ENCODE results near the gene CDCP2.

Gene CDCP2

DNA sequence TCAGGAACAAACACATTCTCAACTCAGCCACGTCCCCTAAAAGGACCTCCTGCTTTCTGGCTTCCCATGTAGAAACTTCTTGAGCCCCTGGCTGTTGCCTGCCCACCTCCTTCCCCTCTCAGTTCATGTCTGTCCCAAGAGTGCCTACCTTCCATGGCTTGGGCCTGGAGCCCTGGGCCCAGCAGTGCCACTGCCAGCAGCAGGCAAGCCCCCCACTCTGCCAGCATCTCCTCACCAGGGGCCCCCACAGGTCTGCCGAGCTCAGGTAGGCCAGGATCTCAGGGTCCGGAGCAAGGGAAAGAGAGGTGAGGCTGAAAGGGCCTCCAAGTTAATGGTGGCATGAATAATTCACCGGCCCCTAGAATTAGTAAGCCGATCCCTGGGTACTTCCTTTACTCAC lies at the start of gene CDCP2:
Gene CDCP2, minus strand, starts transcription at position 305 of the 400 bp plus-strand sequence. Its CDS starts 78 bp downstream, at position 227.
- DNase-seq (ENCODE audit: low spot score) = no peak

DNA sequence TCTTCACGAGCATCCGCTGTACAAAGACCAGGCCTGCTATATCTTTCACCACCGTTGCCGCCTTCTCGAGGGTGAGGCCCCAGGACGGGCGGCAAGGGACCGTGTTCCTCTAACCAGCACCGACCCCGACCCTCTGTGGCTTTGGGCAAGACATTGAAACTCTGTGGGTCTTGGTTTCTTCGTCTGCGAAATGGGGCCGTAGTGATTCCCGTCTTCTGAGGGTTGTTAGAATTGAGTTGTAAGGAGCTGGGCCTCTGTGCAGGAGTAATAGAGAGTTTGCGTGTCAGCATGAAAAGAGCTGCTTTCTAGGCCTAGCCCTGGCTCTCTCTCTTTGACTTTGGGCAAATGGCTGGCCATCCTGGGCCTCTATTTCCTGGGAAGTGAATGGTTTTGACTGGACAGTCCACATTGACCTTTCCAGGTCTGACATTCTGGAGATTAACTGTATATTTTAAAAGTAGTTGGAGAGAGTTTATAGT lies 47.8 kb upstream of the CDCP2 start:
- no peak for DNase-seq (ENCODE audit: low spot score)

DNA sequence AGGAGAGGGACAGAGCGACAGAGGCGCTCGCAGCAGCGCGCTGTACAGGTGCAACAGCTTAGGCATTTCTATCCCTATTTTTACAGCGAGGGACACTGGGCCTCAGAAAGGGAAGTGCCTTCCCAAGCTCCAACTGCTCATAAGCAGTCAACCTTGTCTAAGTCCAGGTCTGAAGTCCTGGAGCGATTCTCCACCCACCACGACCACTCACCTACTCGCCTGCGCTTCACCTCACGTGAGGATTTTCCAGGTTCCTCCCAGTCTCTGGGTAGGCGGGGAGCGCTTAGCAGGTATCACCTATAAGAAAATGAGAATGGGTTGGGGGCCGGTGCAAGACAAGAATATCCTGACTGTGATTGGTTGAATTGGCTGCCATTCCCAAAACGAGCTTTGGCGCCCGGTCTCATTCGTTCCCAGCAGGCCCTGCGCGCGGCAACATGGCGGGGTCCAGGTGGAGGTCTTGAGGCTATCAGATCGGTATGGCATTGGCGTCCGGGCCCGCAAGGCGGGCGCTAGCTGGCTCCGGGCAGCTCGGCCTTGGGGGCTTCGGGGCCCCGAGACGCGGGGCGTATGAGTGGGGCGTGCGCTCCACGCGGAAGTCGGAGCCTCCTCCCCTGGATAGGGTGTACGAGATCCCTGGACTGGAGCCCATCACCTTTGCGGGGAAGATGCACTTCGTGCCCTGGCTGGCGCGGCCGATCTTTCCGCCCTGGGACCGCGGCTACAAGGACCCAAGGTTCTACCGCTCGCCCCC lies 47.1 kb upstream of the CDCP2 start, which contains the start of the genes CYB5RL and MRPL37:
Gene CYB5RL, minus strand, starts transcription at position 266 of the 754 bp plus-strand sequence. CDS start 4,414 bp downstream, outside the sequence.
Gene MRPL37, plus strand, starts transcription at position 403 of the 754 bp plus-strand sequence. Its CDS starts 77 bp downstream, at position 480.
- peak; percentile 96 for DNase-seq (ENCODE audit: low spot score)

DNA sequence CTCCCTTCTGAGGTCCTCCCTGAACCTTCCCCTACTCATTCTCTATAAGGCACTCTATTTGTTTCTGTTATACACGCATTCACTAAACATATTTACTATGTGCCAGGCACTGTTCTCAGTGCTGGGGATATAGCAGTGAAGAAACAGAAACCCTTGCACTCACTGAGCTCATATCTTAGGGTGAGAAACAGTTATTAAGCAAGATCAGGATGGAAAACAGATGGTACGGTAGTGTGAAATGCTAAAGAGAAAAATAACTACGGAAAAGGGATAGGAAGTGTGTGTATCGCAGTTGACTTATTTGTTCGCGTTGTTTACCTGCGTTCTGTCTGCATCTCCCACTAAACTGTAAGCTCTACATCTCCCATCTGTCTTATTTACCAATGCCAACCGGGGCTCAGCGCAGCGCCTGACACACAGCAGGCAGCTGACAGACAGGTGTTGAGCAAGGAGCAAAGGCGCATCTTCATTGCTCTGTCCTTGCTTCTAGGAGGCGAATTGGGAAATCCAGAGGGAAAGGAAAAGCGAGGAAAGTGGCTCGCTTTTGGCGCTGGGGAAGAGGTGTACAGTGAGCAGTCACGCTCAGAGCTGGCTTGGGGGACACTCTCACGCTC lies 46.5 kb upstream of the CDCP2 start:
- DNase-seq (ENCODE audit: low spot score) = peak; percentile 21

DNA sequence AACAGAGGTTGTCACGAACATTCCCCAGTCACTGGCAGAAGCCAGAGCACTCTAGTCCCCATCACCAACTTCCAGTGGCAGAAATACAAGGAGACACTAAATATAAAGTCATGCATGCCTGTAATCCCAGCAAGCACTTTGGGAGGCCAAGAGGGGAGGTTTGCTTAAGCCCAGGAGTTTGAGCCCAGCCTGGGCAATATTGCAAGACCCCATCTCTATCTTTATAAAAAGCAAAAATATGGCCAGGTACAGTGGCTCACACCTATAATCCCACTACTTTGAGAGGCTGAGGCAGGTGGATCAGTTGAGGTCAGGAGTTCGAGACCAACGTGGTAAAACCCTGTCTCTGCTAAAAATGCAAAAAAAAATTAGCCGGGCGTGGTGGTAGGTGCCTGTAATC lies 40.7 kb upstream of the CDCP2 start:
- no peak for DNase-seq (ENCODE audit: low spot score)

DNA sequence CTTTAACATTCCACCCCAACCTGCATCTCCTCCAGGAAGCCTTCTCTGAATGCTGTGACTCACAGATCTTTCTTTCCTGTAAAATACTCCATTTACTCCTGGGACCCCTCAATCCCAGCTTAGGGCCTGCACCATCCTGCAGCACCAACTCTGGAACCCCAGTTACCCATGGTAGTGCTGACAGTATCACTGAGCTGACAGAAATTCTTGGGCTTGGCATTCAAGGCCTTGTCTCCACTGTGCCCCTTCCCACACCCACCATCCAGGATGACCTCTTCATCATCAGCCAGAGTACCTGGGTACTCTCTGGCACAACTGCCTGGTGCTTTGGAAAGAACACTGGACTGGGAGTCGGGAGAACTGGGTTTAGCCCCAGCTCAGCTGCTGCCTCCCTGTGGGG lies 38.7 kb upstream of the CDCP2 start:
- no peak for DNase-seq (ENCODE audit: low spot score)

DNA sequence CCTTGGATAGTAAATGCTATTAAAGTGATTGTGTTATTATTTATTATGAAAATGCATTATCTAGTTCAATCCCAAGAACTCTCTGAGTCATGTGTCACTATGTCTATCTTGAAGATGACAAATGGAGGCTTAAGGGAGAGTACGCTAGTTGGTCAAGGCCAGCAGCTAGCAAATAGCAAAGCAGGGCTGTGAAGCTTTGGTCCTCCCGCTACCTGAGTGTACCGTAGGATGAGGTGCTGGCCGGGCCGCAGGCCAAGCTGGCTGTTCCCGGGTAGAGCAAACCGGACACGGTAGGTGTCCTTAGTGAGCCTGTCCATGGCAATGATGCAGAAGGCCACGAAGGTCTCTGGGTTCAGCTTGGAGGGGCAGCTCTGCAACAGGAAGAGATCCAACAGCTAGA lies 37.7 kb upstream of the CDCP2 start:
- no peak for DNase-seq (ENCODE audit: low spot score)

DNA sequence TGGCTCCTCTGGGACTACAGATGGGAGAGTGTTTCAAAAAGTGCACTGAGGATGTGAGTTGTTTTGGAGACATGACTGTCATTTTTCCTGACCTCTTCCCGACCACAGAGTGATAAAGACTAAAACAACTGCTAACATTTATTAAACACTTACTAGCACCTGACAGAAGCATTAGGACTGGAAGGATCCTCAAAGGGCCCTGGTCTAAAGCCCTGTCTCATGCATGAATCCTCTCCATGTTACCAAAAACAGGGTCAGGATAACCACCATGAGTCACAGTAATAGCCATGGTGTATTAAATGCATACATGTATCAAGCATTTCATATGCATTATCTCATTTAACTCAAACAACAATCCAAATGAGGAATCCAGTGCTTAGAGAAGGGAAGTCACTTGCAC lies 35.5 kb upstream of the CDCP2 start:
- DNase-seq (ENCODE audit: low spot score) = no peak

DNA sequence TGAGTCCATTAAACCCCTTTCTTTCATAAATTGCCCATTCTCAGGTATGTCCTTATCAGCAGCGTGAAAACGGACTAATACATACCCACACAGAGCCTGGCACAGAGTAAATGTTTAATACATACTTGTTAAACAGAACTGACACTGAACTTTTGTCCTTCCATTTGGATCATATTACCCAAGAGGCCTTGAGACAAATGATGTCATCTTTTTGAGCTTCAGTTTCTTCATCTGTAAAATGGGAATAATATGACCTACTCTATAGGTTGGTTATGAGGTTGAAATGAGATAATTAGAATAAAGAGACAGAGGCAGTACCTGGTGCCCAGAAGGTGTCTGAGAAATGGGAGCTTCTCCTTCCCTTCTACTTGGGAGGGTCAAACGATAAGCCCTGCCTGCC lies 33.3 kb upstream of the CDCP2 start:
- DNase-seq (ENCODE audit: low spot score) = no peak

DNA sequence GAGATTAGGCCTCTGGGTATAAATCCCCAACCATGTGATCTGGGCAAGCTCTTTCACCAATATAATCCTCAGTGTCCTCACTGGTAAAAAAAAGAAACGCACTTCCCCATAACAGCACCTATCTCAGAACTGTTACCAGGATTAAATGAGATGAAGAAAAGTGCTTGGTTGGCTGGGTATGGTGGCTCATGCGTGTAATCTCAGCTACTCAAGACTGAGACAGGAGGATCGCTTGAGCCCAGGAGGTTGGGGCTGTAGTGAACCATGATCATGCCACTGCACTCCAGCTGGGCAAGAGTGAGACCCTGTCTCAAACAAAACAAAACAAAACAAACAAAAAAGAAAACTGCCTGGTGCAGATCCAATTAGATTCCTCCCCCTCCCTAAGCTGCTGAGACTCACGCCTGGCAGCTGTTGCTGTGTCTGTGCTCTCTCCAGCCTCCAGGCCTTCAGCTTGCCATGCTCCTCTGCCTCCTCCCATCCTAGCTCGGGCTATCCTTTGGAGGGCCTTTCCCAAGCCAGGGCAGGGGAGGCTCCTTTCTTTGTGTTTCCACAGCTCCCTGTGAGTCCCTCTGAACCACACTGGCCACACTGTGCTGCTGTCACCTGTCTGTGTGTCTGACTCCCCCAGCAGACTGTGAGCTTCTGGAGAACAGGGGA lies 28.0 kb upstream of the CDCP2 start:
- DNase-seq (ENCODE audit: low spot score) = no peak

DNA sequence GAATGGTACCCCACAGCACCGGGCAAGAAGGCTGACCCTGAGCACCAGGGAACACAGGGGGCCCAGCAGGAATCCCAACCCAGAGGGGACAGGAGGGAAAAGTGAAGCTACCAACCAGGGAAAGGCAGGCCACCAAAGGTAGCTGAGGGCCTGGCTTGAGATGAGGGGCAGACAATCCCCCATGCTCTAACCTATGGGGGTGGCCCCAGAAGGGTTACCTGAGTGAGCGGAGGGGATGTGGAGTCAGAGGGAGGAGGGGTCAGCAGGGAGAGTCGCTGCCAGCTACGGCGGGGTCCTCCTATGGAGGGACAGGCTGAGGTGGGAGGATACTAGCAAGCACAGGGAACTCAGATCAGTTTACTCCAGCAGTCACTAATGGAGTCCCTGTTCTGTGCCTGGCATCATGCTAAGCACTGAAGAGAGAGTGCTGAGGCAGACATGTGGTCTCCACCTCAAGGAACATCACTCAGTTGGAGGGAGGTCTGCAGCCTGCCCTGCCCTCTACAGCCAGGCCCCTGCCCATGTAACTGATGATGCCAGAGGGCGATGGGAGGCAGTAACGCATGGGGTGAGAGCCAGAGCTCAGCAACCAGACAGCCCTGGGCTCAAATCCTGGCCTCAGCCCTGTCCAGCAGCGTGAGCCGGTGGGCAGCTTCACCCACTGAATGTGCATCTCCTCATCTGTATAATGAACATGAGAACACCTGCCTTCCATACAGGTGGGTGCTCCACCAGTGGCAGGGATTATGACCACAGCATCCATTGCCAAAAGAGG lies 25.7 kb upstream of the CDCP2 start:
- no peak for DNase-seq (ENCODE audit: low spot score)

DNA sequence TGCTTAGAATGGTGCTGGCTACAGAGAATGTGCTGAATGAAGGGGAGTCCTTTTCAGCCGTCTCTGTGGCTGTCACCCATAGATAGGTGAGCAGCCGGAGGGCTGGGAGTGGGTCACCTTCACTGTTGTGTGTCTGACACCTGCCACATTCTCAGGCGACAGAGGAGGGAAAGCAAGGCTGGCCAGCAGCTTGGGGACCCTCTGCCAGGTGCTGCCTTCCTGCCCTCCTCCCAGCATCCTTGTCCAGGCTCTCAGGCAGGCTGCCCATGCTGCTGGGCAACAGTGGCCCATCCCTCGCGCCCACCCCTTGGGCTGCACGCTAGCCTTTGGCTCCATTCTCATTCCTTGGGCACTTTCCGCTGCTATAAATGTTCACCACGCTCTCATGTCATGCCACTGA lies 24.9 kb upstream of the CDCP2 start:
- no peak for DNase-seq (ENCODE audit: low spot score)

DNA sequence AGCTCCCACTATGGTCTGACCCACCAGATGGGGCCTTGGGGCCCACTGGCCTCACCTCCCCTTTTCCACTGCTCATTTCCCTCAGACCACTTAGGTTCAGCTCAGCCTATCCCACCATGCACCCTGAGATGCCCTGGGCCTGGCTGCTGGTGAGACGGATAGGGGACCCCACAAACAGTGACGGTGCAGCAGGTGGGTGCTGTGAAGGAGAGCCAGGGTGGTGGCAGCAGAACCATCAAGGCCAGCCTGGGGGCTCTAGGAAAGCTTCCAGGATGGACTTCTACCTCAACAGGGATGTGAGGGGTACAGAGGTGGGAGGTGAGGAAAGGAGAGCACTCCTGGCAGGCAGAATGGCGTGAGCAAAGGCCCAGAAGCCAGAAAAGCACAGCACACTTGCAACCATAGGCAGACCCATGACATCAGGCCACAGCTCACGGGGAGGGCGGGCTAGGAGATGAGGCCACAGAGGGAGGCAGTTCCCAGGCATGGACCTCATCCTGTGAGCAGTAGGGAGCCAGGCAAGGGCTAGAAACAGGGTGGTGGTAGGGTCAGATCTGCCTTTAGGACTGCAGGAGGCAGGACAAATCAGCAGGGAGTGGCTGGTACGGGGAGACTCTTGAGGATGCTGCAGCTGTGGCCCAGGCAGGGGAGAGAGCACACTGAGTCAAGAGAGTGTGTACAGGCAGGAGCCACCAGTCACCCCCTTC lies 24.0 kb upstream of the CDCP2 start:
- DNase-seq (ENCODE audit: low spot score) = no peak

DNA sequence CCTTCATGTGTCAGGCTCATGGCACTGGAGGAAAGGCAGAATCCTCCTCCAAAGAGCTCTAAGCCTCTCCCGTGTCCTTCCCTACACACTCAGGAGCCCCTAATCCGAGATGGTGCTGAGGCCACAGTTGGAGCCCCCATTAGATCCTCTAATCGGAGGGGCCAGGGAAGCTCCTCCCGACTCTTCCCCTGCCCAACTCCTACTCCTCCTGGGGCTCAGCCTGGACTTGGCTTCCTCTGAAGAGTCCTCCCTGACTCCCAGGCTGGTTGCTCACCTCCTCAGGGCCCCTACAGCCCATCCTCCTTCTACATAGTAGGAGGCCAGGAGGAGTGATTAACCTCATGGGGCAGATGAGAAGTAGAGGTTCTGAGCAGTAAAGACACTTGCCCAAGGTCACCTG lies 21.3 kb upstream of the CDCP2 start:
- DNase-seq (ENCODE audit: low spot score) = no peak

DNA sequence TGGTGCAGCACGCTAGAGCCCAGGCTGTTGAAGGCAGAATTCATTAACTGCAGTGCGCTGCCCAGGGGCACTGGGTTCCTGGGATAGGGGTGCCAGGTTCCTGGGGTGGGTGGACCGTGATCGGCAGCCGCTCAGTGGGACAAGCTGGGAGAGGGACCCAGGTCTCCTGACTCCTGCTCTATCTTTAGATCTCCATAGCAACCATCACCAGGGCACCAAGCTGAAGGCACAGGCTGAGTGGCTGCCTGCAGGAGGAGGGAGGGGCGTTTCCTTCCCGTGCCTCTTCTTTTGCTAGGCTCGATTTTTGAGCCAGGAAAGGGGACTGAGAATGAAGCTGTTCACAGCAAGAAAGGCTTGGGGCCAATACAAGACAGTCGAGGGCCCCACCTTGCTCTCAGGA lies 20.9 kb upstream of the CDCP2 start:
- DNase-seq (ENCODE audit: low spot score) = no peak

DNA sequence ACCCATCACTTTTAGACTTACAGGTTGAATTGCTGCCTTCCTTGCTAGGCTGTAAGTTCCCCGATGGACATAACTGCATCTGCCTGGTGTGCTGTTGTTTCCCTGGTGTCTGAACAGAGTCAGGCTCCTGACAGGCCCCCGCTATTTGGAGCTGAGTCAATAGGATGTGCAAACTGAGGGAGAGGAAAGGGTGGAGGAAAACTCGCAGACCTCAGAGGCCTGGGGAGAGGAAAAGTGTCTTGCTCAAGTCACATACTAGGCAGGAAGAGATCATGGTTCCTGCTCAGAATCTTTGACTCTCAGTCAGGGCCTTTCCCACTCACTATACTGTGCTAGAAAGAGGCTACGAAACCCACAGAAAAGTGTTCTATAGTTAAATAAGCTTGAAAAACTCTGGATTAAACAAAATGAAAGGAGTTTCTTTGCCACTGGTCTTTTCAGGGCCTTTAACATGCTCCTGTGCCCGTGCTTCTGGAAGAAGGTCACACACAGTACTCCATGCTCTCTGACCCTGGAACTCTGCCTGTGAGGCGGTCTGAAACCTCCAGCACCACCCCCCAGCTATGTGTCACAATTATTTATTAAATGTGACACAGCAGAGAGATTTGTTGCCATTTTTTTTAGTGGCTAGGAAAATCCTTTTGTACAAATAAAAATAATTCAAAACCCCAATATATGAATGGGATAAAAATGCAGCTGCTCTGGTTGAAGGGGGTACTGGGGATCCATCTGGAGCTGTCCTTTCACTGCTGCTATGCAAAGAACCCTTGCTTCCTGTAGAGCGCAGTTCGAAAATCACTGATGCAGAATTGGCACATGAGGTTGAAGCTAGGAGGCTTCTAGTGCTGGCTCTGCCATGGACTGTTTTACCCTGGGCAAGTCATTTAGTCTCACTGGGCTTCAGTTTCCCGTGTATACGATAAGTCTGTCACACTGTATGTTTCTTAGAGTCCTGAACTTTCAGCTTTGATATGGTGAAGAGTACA lies 20.1 kb upstream of the CDCP2 start:
- no peak for DNase-seq (ENCODE audit: low spot score)

DNA sequence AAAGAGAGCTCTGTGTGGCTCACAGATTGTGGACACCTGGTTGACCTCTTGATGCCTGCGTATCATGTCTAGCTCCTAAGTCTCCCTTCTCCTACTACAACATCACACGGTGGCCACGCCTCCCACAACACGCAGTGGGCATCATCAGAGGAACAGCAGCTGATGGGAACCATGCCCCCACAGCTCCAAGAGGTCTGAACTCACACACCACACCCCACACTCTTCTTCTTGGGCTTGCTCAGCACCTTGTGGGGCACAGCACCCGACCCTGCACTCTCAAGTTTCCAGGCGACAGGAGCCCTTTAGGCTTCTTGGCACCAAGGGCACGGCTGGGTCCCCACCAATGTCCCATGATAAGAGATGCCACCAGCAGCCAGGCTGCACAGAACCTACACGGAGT lies 18.8 kb upstream of the CDCP2 start:
- no peak for DNase-seq (ENCODE audit: low spot score)

DNA sequence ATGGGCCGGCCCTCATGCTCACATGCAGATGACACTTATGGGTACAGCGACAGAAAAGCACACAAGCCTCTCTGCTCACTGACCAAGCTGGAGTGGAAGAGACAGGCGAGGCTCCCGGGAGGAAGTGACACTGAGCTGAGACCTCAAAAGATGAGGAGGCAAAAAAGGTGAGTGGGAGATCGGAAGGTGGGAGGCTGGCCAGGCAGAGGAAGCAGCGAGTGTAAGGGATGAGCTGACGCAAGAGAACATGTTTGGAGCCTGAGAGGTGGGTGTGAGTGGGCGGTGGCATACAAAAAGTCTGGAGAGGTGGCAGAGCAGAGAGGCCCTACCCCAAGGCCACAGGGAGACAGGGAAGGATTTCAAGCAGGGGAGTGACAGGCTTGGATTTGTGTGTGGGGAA lies 18.2 kb upstream of the CDCP2 start:
- no peak for DNase-seq (ENCODE audit: low spot score)

DNA sequence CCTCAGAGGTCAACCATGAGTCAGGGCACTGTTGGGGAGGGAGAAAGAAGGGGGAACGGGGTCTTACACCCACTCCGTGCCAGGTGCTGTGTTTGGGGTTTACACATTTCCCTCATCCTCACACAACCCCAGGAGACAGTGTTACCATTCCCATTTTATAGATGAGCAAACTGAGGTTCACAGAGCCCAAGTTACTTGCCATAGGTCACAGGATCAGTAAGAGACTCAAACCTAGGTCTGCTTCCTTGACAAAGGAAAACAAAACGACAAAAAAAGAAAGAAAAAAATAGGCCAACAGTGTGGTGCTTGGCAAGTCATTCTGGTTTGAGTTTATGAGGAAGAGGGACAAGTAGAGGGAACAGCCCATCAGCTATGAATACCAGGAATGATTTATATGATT lies 16.3 kb upstream of the CDCP2 start:
- DNase-seq (ENCODE audit: low spot score) = no peak

DNA sequence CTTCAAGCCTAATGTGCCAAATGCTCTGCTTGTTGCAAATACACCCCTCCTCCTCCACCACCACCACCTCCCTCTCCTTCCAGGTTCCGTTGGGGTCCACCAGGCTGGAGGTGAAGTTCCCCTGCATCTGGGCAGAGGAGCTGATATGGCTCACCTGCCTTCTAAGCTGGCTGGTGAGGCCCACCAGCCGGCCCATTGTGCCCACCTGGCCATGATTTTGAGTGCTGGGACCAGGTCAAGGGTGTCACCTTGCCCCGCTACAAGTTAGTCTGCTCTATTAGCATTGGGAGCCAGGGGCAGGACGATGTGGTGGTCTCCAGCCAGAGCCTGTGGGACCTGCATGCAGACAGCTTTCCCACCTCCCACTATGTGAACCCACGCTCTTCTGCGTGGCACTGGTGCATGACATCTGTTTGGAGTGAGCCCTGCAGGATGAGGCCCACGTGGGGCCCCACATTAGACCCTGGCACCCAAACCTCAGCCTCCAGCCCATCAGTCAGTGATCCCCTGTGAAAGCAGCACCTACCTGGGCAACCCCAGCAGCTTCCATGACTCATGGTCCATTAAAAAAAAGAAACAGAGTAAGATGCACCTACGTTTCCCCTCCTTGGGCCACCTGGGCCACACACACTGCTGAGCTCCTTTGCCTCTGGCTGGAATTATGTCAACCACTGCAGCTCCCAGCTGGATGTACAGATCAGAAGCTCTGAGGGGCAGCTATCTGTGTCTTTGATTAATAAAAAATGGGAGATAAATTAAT lies 15.6 kb upstream of the CDCP2 start:
- no peak for DNase-seq (ENCODE audit: low spot score)
